ENCODE data around the gene TDRD3. TPM values are rescaled to one million over a fixed set of nuclear protein-coding genes. Genes with fewer than 3 reads are reported as not detected.

Gene TDRD3
- total and polyA plus RNA-seq, 11 donors = 13.3 to 56.4 (median 36.8) TPM

DNA sequence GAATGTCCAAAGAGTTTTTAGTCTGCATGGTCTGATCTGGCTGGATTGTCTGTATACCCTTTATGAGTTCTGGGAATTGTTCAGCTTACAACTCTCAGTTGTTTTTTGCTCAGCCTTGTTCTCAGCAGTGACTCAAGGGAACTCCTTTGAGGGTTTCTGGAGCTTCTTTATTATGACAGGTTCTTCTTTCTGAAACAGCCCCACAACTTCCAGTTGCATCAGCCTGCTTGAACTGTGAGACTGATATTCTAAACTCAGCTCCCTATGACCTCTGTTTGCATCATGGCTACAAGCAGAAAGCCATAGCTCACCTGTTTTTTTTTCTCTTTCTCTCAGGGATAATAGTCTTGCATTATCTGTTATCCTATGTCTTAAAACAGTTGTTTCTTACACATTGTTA, 85.0 kb downstream of the TDRD3 start:
- peaks cover 0 to 40% (median 27%) of the 10 kb centered on the region in 9 donors for H3K36me3 ChIP-seq
- ATAC-seq = no peak

GRCh38 chr13:60484865-60485264, 87.8 kb downstream of the TDRD3 start:
- H3K27me3 ChIP-seq = no peaks in the 10 kb centered on the region
- TF ChIP-seq POLR2A (IDR thresholded peaks at IDR 0.05) = no peak
- TF ChIP-seq CTCF (IDR thresholded peaks at IDR 0.05) = no peak
- ATAC-seq = no peak
- H3K27ac ChIP-seq = no peak overlapping the region
- peaks cover 0 to 51% (median 29%) of the 10 kb centered on the region in 9 donors for H3K36me3 ChIP-seq
- intact Hi-C loops (cut with DNase I) = no loop called here
- H3K4me3 ChIP-seq = no peak overlapping the region
- no peak for DNase-seq
- peaks cover 0 to 32% (median 4%) of the 10 kb centered on the region in 12 donors for H3K9me3 ChIP-seq
- H3K4me1 ChIP-seq = no peaks in the 10 kb centered on the region

More for the DNA sequence above, 85.0 kb downstream of the TDRD3 start:
- Histone ChIP-seq H3K27me3 (no peaks in the 10 kb centered on the region), H3K4me3 (no peak overlapping the region), H3K27ac (no peak overlapping the region), H3K9me3 (peaks cover 0 to 30% (median 4%) of the 10 kb centered on the region in 12 donors), H3K4me1 (no peaks in the 10 kb centered on the region)
- DNase-seq = no peak
- intact Hi-C loops (cut with DNase I) = no loop called here
- no peak for TF ChIP-seq POLR2A (IDR thresholded peaks at IDR 0.05)
- no peak for TF ChIP-seq CTCF (IDR thresholded peaks at IDR 0.05)

DNA sequence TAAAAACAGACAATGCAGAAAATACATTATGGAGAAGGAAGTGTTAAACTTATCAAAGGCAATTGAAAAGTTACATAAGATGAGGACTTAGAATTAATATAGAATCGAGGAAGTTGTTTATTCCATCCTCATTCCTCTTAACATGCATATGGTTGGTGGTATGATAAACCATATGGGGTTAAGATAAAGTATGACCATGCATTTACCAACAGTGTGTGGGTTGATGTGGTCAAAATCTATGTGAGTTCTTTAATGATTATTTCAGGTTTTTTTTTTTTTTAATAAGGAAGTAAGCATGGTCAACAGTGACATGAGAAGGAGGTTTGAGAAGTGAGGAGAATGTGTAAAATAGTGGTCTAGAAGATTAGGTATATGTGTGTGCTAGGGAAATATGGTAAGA, 94.5 kb downstream of the TDRD3 start:
- 90 to 96% (median 93%) methylated on average over 1 of the region's 1 CpG for WGBS, 4 donors
- TF ChIP-seq POLR2A (IDR thresholded peaks at IDR 0.05) = no peak
- no peak for TF ChIP-seq CTCF (IDR thresholded peaks at IDR 0.05)
- no peak overlapping the region for H3K4me3 ChIP-seq
- ATAC-seq (no peak), DNase-seq (no peak)
- H3K4me1 ChIP-seq = no peaks in the 10 kb centered on the region
- H3K27ac ChIP-seq = no peak overlapping the region
- H3K36me3 ChIP-seq = peaks cover 3 to 62% (median 18%) of the 10 kb centered on the region in 9 donors
- no peaks in the 10 kb centered on the region for H3K27me3 ChIP-seq
- intact Hi-C loops (cut with DNase I) = no loop called here
- peaks cover 0 to 11% (median 0%) of the 10 kb centered on the region in 12 donors for H3K9me3 ChIP-seq

- ATAC-seq (no peak), DNase-seq (no peak)
- intact Hi-C loops (cut with DNase I) = no loop called here
- no peaks in the 10 kb centered on the region for H3K4me1 ChIP-seq
- no peaks in the 10 kb centered on the region for H3K27me3 ChIP-seq
- no peak for TF ChIP-seq POLR2A (IDR thresholded peaks at IDR 0.05)
- TF ChIP-seq CTCF (IDR thresholded peaks at IDR 0.05) = no peak
- H3K4me3 ChIP-seq = no peak overlapping the region
- no peak overlapping the region for H3K27ac ChIP-seq
- H3K36me3 ChIP-seq = peaks cover under 1 to 62% (median 19%) of the 10 kb centered on the region in 9 donors
- H3K9me3 ChIP-seq = peaks cover 0 to 11% (median 0%) of the 10 kb centered on the region in 12 donors
These were observed 95.2 kb downstream of the TDRD3 start for GRCh38 chr13:60492187-60492586.

All from heart left ventricle (tissue), 16 donors.